HG02981 (cell line): ENCODE measurements around the gene MRNIP.

Experiments used
- ATAC-seq: cut with Tn5 transposase; IDR thresholded peaks from one replicate; pipeline ENCODE4 v1.9.1; 2021; ENCODE audit warnings: mild to moderate bottlenecking, moderate library complexity; ENCODE audit not compliant: unreplicated experiment

The MRNIP gene

GRCh38 chr5:179805529-179806249 lies 52.9 kb downstream of the MRNIP start:
- ATAC-seq = peak; percentile 29

DNA sequence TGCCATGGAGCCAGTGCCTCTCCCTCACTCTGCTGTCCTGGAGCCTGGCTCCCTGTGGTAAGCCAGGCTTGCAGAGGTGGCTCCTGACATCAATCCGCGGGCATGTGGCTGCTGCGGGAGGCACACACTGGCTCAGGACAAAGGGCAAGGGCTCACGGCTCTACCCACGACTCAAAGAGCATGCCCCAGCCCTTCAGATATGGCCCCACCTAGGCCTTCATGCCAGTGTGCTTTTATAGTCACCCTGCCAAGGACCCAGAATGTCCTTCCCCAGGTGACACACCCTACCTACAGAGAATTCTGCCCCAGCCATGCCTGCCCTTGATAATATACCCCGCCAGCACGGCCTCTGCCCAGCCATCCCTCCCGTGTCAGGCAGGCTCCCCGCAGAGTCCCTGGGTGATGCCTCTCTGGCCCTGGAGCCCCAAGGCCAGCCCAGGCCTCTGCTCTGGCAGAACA lies 53.5 kb downstream of the MRNIP start:
- ATAC-seq = no peak

- no peak for ATAC-seq
Measured at GRCh38 chr5:179804555-179804947, 54.1 kb downstream of the MRNIP start.

- ATAC-seq = no peak
Measured at GRCh38 chr5:179803651-179804554, 54.7 kb downstream of the MRNIP start.

DNA sequence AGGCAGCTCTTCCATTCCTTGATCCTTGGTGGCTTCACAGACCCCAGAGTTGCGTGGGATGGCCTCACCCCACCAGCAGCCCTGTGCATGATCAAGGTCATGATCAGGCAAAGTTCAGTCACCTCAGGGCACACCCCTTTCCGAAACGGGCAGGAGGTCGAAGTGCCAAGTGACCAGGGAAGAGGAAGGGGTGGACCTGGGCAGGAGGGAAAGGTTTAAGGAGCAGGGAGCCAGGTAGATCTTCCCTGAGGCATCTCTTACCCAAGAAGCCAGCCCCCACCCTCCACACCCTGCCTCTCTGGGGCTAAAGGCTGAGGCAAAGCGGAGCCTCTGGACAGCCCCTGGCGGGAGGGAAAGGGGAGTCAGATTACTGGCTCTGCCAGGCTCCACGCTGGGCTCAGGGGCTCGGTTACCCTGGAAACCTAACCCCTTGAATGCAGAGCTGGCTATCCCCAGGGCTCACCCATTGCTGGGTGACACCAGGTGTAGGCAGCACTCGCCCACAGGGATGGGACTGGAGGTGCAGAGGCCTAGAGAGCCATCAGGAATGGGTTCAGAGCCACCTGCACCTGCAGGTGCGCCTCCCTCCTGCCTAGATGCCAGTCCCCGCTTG lies 55.6 kb downstream of the MRNIP start:
- ATAC-seq = no peak

GRCh38 chr5:179802207-179802883 lies 56.3 kb downstream of the MRNIP start:
- ATAC-seq = no peak

DNA sequence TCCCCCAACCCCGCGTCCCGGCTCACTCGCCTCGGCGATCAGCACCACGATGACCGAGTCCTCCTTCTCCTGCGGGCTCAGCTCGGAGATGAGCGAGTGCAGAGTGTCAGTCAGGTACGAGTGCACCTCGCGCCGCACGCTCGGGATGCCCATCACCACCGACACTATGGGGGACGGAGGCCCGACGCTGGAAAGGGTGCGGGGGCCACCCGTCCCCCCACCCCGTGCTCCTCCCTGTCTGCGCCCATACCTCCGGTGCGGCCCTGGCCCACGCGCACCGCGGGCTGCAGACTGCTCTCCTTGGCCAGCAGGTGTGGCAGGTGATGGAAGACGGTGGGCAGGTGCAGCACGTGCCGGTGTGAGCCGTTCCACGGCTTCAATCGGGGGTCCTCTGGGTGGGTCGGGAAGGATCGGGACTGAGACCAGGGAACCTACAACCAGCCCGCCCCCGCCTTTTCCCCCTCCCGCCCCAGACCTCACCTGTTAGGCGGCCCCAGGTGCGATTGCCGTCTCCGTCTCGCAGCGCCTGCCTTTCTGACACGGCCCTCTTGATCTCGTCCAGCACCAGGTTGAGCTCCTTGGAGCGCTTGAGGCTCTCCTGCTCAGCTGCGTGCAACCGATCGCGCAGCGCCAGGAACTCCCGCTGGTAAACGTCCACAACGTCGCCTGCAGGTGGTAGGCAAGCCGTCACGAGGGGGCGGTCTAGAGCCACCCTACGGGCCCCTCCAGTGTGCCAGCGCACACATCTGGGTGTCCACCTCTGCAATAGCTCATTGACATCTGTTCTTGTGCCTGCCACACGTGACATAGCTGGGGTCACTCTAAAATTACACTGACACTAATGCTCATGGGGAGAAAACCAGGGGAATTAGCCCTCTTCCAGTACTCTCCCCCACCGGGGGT lies 57.1 kb downstream of the MRNIP start:
- peak; percentile 36 for ATAC-seq

- ATAC-seq = no peak
Measured at GRCh38 chr5:179800696-179801201, 57.9 kb downstream of the MRNIP start.

GRCh38 chr5:179800071-179800695 lies 58.4 kb downstream of the MRNIP start:
- ATAC-seq = no peak

DNA sequence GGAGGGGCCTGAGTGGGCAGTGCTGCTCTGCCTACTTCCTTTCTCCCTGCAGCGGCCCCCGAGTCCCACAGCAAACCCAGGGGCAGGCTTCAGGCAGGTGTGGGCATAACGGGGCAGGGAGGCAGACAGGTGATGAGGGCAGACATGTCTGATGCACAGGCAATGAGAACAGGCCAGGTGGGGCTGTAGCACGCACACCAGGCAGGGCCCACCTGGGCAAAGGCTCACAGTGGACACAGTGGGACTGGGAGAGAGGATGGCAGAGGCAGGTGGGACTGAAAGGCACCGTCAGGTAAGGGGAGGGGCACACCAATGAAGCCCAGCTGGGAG lies 59.0 kb downstream of the MRNIP start:
- ATAC-seq = no peak

DNA sequence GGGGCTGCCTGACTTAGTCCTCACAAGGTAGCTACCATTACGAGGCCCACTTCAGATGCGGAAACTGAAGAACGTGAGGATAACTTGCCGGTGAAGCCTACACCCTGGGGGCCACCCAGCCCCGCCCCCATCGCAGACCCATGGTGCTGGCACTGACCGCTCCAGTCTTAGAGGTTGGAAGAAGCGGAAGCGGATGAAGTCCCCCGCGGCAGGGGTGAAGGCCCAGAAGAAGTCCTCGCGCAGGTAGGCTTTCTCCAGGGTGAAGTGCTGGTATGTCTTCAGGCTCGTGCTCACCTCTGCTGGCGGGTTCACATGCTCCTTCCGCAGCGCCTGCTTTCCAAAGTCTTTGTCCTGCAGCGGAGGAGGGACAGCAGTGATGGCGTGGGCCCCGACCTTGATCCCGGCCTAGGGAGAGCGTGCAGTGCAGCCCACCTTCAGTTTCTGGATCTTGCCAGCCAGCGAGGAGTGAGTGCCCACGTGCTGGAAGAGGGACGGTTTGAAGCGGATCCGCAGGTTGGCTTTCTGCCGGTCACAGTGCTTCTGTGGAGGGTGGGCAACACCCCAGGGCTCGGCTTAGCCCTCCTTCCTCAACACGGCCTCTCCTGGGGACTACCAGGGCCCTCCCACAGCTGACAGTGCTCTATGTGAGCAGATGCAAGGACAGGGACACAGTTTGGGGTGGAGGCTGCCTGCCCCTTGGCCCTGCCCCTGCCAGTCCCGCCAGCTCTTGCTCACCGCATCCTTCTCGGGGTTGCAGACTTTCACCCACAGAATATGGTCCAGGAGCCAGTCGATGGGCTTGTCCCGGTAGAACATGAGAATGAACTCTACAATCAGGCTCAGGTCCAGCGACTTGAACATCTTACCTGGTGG lies 59.6 kb downstream of the MRNIP start:
- no peak for ATAC-seq

DNA sequence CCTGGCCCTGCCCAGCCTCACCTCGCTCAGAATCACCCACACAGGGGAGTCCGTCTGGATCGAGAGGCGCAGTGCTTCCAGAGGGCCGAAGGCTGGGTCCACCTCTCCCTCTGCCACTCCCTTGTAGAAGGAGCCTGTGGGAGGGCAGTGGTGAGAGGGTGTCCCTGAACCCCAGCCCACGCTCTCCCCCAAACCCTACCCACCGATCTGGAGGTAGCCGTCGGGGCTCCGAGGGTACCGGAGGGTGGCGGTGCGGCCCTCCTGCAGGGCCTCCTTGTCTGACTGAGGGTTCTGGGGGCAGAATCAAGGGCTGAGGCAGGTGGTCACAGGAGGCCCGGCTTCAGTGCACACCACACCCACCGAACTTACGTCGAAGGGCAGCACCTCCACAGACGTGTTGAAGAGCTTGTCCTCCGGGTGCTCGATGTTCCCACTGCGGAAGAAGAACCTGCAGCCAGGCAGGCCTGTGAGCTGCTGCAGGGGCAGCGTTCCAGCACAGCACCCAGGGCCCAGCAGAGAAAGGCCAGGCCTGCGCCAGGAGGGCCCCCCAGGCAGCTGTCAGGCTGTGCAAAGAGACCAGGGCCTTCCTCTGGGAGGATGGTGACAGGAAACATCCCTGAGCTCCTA lies 60.4 kb downstream of the MRNIP start:
- no peak for ATAC-seq

DNA sequence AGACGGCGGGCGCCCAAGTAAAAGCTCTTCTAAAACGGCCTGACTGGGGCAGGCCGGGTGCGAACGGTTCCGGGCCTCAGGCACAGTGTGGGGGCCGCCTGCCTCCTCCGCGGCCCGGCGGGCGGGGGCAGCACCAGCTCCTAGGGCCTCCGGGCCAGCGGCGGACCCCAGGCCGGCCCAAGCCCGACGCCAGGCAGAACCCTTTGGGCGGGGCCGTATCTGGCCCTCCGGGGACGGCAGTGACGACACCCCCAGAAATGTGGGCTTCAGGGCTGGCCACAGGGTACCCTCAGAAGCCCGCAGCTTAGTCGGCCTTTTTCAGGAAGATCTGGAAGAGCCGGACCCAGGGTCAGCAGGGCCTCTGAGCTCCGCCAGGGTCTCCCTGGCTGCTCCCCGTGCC lies 60.9 kb downstream of the MRNIP start:
- no peak for ATAC-seq

GRCh38 chr5:179796877-179797608 lies 61.6 kb downstream of the MRNIP start:
- no peak for ATAC-seq

GRCh38 chr5:179795863-179796833 lies 62.5 kb downstream of the MRNIP start:
- peak; percentile 66 for ATAC-seq
